ENCODE data around the gene ENHO. TPM values are rescaled to one million over a fixed set of nuclear protein-coding genes. Genes with fewer than 3 reads are reported as not detected.

The ENHO gene
- total RNA-seq, 2 donors from 2014 or later, result 1.2 to 1.3 TPM

- TF ChIP-seq CTCF (IDR thresholded peaks at IDR 0.05), result no peak
- DNase-seq, result no peak
- Histone ChIP-seq H3K36me3 (no peaks in the 10 kb centered on the region), H3K4me1 (no peaks in the 10 kb centered on the region), H3K27ac (no peak overlapping the region), H3K27me3 (no peaks in the 10 kb centered on the region), H3K9ac (ENCODE audit: low read depth in 2 of 2, low read length in 2 of 2) (no peak overlapping the region), H3K4me3 (no peak overlapping the region), H3K9me3 (no peaks in the 10 kb centered on the region)
- intact Hi-C loops (cut with DNase I), result no loop called here
These were observed 46.0 kb upstream of the ENHO start for GRCh38 chr9:34568774-34569173.

GRCh38 chr9:34568133-34568532 is 45.3 kb upstream of the ENHO start:
- H3K27ac ChIP-seq, result no peak overlapping the region
- no peak overlapping the region for H3K4me3 ChIP-seq
- intact Hi-C loops (cut with DNase I), result no loop called here
- no peaks in the 10 kb centered on the region for H3K4me1 ChIP-seq
- no peak for DNase-seq
- no peak overlapping the region for H3K9ac ChIP-seq (ENCODE audit: low read depth in 2 of 2, low read length in 2 of 2)
- no peaks in the 10 kb centered on the region for H3K27me3 ChIP-seq
- no peaks in the 10 kb centered on the region for H3K9me3 ChIP-seq
- TF ChIP-seq CTCF (IDR thresholded peaks at IDR 0.05), result no peak
- H3K36me3 ChIP-seq, result no peaks in the 10 kb centered on the region

GRCh38 chr9:34566972-34567371 is 44.2 kb upstream of the ENHO start:
- DNase-seq, result no peak
- H3K27me3 ChIP-seq, result no peaks in the 10 kb centered on the region

GRCh38 chr9:34566322-34566721 is 43.5 kb upstream of the ENHO start:
- Histone ChIP-seq H3K36me3 (no peaks in the 10 kb centered on the region), H3K27ac (no peak overlapping the region), H3K9me3 (no peaks in the 10 kb centered on the region), H3K4me1 (no peaks in the 10 kb centered on the region), H3K9ac (ENCODE audit: low read depth in 2 of 2, low read length in 2 of 2) (no peak overlapping the region), H3K4me3 (no peak overlapping the region), H3K27me3 (no peaks in the 10 kb centered on the region)
- no peak for DNase-seq
- TF ChIP-seq CTCF (IDR thresholded peaks at IDR 0.05), result no peak
- intact Hi-C loops (cut with DNase I), result no loop called here

More at GRCh38 chr9:34566972-34567371, 44.2 kb upstream of the ENHO start:
- Histone ChIP-seq H3K36me3 (no peaks in the 10 kb centered on the region), H3K4me1 (no peaks in the 10 kb centered on the region), H3K4me3 (no peak overlapping the region), H3K27ac (no peak overlapping the region), H3K9ac (ENCODE audit: low read depth in 2 of 2, low read length in 2 of 2) (no peak overlapping the region), H3K9me3 (no peaks in the 10 kb centered on the region)
- no peak for TF ChIP-seq CTCF (IDR thresholded peaks at IDR 0.05)
- intact Hi-C loops (cut with DNase I), result no loop called here

- no peak for DNase-seq
- Histone ChIP-seq H3K9me3 (no peaks in the 10 kb centered on the region), H3K9ac (ENCODE audit: low read depth in 2 of 2, low read length in 2 of 2) (no peak overlapping the region), H3K27ac (no peak overlapping the region), H3K36me3 (no peaks in the 10 kb centered on the region), H3K27me3 (no peaks in the 10 kb centered on the region), H3K4me1 (no peaks in the 10 kb centered on the region), H3K4me3 (no peak overlapping the region)
- TF ChIP-seq CTCF (IDR thresholded peaks at IDR 0.05), result no peak
- intact Hi-C loops (cut with DNase I), result no loop called here
These were observed 43.1 kb upstream of the ENHO start for GRCh38 chr9:34565856-34566255.

GRCh38 chr9:34564617-34565016 is 41.8 kb upstream of the ENHO start:
- peaks cover 4% of the 10 kb centered on the region for H3K4me1 ChIP-seq
- H3K36me3 ChIP-seq, result no peaks in the 10 kb centered on the region

More at GRCh38 chr9:34564617-34565016, 41.8 kb upstream of the ENHO start:
- no peaks in the 10 kb centered on the region for H3K9me3 ChIP-seq
- intact Hi-C loops (cut with DNase I), result no loop called here
- DNase-seq, result no peak
- H3K27ac ChIP-seq, result no peak overlapping the region
- H3K9ac ChIP-seq (ENCODE audit: low read depth in 2 of 2, low read length in 2 of 2), result no peak overlapping the region
- H3K27me3 ChIP-seq, result peaks cover 3% of the 10 kb centered on the region
- TF ChIP-seq CTCF (IDR thresholded peaks at IDR 0.05), result no peak
- no peak overlapping the region for H3K4me3 ChIP-seq

Measured in colonic mucosa (tissue), 4 donors.